Right kidney (tissue), 1 donor: Measurements from ENCODE around the gene SSTR5.

Source experiments
- DNase-seq: peaks from one replicate; pipeline ENCODE4 v3.0.0-alpha.2; 2016

The SSTR5 gene

DNA sequence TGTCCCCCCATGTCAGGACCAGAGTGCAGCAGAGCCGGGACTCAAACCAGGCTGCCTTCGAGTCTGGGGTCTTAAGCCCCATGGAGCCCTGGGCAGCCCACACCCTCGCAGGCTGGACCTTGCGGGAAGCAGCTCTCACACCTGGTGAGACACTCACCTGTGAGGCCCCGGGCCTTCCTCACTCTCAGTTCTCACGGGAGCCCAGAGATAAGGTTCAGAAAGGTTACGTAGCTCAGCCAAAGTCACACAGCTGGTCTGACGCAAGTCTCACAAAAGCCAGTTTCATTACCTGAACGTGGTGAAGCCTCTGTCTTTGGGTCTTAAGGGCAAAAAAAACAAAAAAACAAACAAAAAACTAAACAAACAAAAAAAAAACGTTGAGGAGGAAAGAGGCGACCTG, 32.8 kb upstream of the SSTR5 start:
- no peak for DNase-seq

GRCh38 chr16:1040346-1040745, 32.2 kb upstream of the SSTR5 start:
- DNase-seq, result no peak

- DNase-seq, result no peak
These were observed 30.4 kb upstream of the SSTR5 start for GRCh38 chr16:1042049-1042744.

- no peak for DNase-seq
These were observed 29.7 kb upstream of the SSTR5 start for GRCh38 chr16:1042866-1043265.

DNA sequence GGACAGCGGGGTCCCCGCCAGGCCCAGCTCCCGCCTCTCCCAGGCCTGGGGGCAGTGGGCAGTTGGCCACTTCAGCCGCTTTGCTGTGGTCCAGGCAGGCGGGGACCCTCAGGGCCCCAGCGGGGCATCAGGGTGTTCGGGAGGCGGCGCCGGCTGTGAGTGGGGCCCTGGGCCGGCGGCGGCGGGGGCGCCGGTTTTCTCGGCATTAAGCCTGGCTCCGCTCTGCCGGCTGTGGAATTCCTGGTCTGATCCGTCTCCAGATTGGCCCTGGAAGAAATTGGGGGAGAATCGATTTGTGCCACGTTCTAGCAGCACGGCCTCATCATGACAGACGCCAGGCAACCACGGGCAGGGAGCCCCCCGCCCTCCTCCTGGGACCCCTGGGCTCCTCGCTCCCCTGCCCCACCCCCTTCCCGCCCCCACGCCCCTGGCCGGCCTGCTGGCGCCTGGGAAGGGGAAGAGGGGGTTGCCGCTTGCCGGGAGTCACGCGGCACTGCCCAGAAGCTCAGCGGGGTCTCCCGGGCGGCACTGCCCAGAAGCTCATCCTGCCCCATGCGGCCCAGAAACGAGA, 28.6 kb upstream of the SSTR5 start:
- peak; percentile 52 for DNase-seq

DNA sequence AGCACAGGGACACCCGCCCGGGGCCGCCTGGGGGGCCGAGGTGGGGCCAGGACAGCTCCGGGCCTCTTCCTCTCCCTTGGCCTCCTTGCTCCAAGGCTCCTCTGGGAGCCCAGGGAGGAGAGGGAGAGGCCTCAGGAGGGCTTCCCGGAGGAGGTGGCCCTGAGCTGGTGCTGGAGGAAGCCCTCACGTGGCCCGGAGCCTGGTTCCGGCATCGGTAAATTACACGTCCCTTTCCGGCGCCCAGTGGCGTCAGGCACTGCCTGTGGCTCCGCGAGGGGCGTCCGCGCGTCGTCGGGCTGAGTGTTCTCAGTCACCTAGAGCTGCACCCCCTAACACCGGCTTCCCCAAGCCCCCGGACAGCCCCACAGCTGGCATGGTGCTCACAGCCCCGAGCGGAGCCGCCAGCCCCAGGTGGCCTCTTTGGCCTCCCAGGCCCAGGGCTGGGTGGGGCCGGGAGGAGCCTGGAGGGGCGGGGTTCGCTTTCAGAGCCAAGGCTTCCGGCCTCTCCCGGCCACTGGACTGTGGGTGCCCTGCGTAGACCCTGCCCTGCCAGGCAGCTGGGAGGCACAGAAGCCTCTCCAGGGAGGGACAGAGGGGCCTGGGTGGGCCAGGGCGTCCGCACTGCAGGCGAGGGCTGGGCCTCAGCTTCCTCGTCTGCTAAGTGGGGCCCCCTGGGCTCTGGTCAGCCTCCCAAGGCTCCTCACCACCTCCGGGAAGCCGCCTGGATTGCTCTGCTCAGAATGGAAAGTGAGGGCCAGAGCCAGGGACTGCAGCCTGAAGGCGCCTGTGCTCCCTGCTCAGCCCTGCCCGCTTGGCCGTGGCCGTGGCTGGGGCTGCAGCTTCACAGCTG, 27.9 kb upstream of the SSTR5 start:
- no peak for DNase-seq

GRCh38 chr16:1045310-1045992, 27.1 kb upstream of the SSTR5 start:
- no peak for DNase-seq

GRCh38 chr16:1045993-1046911, 26.3 kb upstream of the SSTR5 start:
- no peak for DNase-seq

- no peak for DNase-seq
These were observed 25.4 kb upstream of the SSTR5 start for GRCh38 chr16:1047123-1047522.

GRCh38 chr16:1047801-1048200, 24.7 kb upstream of the SSTR5 start:
- DNase-seq, result no peak

GRCh38 chr16:1048442-1049112, 24.0 kb upstream of the SSTR5 start:
- DNase-seq, result no peak

DNA sequence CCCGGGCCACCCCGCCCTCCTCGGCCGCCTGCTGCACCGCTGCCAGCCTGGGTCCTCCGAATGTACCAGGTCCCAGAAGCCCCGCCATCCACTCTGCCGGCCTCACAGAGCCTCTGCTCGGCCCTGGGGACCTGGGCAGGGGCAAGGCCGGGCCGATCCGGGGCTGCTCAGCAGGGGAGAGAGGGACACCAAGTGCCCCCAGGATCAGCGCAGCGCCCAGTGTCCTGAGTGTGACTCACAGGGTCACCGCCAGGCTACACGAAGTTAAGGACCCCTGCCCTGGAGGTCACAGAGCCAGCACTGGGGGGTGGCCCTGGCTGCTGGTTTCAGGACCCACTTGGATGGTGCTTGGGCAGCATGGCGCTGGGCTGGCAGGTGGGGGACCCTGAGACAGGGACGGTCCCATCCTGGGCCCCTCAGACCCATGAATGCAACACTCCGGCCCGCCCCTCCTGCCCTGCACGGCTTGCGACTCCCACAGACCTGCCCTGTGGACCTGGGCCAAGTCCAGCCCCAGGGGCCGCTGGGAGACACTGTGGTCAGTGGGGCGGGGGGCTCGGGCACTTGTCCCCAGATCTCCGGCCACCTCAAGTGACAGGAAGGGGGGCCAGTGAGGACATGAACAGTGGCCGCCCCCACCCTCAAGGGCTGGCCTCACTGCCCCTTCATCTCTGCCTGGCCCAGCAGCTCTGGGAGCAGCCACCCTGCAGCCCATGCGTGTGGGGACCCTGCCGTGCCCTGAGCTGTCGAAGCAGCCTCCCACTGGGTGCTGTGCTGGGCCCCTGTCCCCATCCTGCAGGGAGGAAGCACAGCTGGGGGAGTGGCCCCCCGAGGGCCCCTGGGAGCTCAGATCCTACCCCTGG, 23.2 kb upstream of the SSTR5 start:
- DNase-seq, result no peak

DNA sequence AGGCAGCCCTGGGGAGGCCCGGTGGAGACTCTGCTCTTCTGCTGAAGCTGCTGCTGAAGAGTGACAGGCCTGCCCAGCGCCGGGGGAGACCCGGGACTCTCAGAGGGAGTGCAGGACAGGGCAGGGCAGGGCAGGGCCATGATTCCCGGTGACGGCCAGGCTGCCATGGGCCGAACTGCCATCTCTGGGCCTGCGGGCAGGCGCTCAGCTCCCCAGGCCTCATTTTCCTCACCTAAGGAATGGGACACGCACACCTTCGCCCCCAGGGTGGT, 22.6 kb upstream of the SSTR5 start:
- DNase-seq, result no peak

DNA sequence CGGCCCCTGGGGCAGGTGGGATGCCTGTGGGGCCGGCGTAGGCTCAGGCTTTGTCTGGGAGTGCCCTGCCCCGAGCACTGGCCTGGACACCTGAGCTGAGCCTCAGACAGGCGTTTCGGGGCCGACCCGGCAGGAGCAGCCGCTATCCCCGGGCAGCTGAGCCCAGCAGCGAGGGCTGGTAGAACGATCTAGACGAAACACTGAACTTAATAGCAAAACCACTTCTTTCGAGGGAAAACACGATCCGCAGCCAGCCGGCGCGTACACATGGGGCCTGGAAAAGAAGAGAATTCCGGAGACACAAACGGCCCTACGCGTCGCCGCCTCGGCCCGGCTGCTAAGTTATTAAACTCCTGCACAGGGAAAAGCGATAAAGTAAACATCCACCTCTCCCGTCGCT, 22.0 kb upstream of the SSTR5 start:
- DNase-seq, result no peak

GRCh38 chr16:1050921-1051320, 21.6 kb upstream of the SSTR5 start:
- no peak for DNase-seq

DNA sequence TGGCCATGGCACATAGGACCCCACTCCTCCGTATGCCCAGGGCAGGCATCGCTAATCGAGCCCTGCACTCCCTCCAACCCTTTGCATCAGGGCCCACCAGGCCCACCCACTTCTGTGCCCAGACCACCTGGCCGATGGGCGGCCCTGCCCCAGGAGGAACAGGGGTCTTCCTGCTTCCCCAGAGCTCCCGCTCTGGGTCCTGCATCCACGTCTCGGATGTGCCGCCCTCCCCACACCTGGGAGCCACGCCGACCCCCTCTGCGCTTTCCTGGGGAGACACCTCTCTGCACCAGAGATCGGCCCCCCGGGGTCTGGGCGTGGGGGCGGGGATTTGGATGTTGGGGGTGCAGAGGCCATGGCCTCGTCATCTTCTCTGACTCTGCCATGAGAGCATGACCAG, 21.1 kb upstream of the SSTR5 start:
- DNase-seq, result no peak

DNA sequence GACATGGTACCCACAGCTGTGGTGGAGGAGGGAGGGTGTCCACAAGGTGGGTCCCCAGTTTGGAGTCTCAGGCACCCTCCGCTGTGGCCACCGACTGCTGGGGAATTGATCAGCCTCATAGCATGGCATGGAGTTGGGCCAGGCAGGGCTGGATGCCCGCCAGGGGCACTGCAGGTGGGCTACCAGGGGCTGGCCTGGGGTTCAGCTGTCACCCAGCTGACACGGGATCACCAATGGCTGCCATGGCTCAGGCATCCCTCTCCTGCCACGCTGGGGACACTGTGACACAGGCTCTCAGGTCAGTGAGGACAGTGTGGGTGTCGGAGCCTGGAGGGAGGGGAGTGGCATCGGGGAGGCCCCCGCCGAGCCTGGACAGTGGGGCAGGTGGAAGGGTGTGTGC, 19.8 kb upstream of the SSTR5 start:
- DNase-seq, result no peak

GRCh38 chr16:1053121-1053521, 19.4 kb upstream of the SSTR5 start:
- DNase-seq, result no peak

GRCh38 chr16:1053700-1054368, 18.7 kb upstream of the SSTR5 start:
- DNase-seq, result no peak
